Activated CD4-positive, alpha-beta T cell treated with anti-CD3 and anti-CD28 coated beads, Interleukin-2, amount 50 U/mL, for 48 hours (primary cell): ENCODE data around the gene VWC2.

Experiments used
- DNase-seq, 2 experiments: peaks; one replicate each; pipeline ENCODE4 v3.0.0-alpha.2; 2020

The VWC2 gene

DNA sequence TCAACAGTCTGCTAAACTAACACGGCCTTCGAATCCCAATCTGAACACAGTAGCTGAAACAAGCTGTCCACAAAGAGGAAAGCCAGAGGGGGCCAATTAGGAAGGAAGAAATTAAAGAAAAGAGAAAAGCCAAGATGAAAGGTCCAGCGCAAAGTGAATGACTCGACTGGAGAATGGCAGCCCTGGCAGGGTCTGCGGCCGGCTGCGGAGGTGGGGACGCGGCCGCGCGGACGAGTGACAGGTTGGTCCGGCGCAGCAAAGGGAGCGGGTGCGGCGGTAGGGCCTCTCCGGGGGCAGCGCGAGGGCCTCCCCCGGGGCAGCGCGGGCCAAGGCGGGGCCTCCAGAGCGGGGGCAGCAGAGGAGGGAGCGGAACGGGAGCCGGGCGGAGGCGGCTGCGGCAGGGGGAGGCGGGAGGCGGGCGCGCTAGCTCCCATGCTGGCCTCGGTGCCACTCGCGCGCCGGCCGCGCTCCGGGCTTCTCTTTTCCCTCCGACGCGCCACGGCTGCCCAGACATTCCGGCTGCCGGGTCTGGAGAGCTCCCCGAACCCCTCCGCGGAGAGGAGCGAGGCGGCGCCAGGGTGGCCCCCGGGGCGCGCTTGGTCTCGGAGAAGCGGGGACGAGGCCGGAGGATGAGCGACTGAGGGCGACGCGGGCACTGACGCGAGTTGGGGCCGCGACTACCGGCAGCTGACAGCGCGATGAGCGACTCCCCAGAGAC, at the start of gene VWC2:
TSS of gene VWC2 (plus strand) at position 421 of the 718 bp plus-strand sequence. CDS start 1,798 bp downstream, outside the sequence.
- no peak for DNase-seq

DNA sequence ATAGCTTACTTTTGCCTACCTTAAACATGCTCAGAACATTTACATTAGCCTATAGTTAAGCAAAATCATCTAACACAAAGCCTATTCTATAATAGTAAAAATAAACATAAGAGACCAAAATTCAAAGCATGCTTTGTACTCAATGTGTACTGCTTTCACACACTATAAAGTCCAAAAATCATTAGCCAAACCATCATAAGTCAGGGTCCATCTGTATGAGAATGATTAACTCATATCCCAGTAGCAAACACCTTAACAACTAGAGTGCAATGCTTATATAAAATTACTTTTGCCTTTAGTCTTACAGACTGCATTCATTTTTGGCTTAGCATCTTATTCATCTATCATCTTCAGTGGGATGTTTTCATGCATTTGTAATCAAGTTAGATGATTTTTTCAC, 49.4 kb upstream of the VWC2 start:
- DNase-seq: no peak

DNA sequence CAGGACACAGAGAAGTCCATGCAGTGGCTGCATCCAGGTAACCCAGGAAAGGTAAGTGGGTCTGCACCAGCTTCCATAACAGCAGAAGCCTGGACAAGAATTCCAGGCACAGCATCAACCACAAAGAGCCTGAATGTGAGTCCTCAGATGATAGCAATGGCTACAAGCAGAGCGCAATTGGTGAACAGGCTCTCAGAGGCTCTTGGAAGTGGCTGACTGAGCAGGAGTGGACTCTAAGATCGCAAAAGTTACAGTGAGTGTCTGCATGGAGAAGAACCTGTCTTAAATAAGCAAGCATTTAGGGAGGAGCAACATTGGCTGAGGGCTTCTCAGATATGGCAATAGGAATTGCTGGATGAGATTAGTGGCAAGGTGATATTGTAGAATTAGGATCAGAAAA, 41.6 kb upstream of the VWC2 start:
- DNase-seq: no peak

DNA sequence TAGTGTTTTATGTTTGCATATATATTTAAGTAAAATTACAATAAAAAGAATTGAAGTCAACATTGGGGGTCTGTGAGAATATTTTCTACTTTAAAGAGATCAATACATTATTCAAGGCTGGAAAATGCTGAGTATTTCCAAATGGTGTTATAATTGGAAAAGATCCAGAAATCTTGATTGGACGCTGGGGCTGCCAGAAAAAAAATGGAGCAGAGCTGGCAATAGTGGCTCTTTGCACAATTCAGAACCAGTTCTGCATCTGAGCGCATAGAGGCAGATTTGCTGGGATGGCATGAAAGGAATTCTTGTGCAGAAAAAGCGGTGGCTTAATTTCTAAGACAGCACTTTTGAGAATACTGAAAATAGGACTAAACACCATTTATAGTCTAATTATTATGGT, 10.8 kb upstream of the VWC2 start:
- DNase-seq: no peak

DNA sequence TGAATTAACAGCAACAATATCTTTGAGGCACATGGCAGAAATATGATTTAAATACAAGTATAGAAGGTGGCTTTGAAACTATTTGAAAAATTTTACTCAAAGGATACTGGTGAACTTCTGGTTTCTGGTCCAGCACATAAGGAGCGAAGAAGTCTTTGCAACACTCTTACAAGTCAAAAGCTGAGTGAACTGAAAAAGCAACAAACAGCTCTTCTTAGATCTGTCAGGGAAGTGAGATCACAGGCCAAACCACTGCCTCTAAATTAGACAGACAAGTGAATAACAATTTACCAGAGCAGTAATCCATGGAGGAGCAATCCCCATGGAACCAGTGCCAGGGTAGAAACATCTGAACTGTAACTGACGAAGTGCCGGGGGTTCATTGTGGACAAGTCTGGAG, 9.6 kb upstream of the VWC2 start:
- DNase-seq: no peak

DNA sequence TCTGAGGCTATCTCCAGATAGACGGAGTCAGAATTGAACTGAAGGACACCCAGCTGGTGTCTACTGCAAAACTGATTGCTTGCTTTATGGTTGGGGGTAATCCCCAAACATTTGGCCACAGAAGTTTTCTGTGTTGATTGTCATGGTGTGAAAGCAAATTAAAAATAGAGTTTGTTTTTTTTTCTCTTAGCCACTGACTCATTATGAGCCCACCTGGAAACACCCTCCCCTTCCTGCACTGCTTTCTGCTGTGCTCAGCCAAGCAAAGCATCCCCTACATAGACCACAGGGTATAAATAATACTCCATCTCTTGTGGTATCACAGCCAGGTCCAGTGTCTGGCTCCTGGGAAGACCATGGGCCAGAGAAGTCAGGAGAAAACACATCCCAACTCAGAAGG, 6.5 kb upstream of the VWC2 start:
- no peak for DNase-seq

DNA sequence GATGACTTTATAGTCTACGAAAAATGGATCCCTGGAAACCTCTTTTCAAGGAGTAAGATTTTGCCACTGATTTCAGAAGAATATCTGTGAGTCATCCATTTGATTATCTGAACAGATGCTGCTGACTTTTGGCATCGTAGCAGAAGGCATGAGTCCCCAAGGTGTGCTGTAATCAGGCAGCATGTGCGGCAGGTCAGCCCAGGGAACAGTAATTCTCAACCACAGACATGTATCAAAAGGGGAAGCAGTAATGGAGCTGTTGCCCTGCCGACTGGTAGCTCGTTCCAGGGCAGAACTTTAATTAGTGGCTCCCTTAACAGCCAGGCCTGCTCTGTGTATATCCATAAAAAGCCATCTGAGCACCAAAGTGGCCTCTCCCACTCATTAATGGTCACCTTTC, 5.7 kb upstream of the VWC2 start:
- no peak for DNase-seq

DNA sequence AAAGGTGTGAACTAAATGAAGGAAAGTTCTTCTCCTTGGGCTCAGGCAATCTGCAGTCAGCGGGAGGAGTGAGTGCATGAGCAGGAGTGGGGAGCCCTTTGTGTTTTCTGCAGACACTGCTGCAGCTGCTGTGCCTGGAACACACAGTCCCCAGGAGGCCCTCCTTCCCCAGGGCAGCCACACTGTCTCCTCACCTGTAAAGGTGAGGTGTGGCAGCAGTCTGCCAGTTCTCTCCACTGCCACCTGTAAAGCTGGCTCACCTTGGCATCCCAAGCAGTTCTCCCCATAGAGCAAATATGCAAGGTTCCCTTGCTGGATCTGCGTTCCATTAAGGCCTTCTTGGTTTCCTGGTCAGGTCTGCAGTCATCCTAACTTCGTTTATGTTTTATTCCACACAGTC, 5.2 kb upstream of the VWC2 start:
- no peak for DNase-seq

DNA sequence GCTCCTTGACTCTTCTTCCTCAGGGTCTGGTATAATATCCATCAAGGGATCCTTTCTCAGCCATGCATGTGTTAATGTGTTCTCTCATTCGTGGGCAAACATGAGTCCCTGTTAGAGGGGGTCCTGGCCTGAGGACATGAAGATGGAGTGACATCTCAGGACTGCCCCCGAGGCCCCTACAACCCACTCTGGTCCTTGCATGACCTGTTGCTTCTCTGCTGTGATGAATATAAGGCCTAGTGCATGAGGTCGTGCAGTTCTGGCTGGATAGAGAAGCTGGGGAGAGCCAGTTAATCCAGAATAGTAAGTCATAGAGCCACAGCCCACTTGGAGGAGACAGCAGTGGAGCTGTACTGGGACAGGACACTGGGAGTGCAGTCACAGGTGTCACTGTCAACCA, 4.6 kb upstream of the VWC2 start:
- DNase-seq: no peak

DNA sequence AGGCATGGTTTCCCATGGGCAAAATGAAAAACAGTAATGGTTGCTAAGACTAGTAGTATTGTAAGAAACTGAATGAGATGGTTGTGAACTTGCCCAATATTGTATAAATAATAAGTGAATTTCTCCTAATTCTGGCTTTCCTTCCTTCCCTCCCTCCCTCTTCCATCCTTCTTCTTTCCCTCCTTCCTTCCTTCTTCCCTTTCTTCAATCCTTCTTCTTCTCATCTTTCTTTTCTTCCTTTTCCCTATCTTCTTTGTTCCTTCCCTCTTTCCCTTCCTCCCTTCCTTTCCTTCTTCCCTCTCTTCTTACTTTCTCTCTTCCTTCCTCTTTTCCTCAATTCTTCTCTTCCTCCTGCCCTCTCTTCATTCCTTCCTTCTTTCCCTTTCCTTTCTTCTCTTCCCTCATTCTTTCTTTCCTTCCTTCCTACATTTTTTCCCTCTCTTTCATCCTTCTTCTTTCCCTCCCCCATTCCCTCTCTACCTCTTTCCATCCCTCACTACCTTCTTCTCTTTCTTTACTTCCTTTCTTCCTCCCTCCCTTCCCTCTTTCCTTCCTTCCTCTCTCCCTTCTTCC, 4.1 kb upstream of the VWC2 start:
- no peak for DNase-seq

DNA sequence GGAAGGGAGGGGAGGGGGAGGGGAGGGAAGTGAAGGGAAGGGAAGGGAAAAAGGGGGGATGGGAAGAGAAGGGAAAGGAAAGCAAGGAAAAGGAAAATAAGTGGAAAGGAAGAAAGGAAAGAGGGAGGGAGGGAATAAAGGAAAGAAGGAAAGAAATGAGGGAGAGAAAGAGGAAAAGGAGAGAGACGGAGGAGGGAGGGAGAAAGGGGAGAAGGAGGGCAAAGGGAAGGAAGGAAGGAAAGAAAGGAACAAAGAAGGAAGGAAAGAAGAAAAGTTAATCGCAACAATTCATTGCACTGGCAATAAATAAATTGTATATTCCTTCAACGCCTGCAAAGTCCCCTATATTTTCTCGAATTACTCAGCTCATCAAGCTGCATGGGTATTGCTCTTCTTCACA, 2.6 kb upstream of the VWC2 start:
- no peak for DNase-seq

DNA sequence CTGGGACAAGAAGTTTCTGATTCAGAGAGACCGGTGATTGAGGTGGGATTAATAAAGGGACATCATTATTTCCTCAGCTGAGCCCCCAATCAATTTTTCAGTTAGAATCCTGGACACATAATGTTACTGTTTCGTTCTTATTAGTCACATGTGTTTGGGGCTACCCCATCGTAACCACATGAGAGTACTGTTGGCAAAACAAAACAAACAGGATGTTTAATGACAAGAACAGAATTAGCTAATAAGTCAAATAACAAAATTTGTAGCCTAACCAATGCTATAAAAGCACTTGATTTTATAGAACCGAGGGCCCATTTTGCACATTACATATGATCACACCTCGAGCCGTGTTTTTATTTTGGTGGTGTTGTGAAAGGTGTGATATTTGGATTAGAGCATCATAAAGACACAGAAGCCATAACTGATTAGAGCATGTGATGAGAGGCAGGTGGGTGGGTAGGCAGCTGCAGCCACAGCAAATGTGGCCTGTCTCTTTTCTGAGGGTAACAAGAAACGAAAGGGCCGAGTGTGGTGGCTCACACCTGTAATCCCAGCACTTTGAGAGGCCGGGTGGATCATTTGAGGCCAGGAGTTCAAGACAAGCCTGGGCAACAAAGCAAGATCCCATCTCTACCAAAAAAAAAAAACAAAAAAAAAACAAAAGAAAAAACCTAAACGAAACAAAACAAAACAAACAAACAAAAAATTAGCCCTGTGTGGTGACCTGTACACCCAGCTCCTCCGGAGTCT, 1.8 kb upstream of the VWC2 start:
- no peak for DNase-seq

DNA sequence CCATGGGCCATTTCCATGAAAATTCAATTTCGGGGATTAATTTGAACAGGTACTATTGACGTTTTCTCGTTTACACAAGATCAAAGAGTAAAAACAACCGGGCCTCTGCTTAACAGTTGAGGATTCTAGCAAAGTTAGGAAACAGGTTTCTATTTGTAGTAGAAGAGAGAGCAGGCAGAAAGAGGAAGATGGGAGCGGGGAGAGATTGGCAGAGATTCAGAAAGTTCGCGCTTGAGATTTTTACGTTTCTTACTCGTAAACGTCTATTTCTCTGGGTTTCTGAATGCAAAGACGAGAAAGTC, 571 bp upstream of the VWC2 start:
- no peak for DNase-seq

DNA sequence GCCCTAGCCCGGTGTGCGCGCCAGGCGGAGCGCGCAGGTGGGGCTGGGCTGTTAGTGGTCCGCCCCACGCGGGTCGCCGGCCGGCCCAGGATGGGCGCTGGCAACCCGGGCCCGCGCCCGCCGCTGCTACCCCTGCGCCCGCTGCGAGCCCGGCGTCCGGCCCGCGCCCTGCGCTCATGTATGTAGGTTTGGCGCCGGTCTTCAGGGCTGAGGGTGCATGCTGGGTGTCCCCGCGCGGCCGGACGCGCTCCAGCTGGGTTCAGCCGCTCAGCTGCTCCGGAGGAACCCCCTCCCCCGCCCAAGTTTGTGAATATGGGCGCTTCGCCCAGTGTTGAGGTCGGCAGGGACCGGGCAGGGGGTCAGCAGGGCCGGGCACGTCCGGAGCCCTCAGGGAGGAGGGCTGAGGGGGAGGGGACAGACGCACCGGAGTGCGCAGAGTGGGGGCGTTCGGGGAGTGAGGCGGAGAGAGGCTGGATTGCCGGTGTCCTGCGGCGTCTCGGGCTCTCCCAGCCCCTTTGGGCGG, 559 bp downstream of the VWC2 start:
- DNase-seq: no peak

DNA sequence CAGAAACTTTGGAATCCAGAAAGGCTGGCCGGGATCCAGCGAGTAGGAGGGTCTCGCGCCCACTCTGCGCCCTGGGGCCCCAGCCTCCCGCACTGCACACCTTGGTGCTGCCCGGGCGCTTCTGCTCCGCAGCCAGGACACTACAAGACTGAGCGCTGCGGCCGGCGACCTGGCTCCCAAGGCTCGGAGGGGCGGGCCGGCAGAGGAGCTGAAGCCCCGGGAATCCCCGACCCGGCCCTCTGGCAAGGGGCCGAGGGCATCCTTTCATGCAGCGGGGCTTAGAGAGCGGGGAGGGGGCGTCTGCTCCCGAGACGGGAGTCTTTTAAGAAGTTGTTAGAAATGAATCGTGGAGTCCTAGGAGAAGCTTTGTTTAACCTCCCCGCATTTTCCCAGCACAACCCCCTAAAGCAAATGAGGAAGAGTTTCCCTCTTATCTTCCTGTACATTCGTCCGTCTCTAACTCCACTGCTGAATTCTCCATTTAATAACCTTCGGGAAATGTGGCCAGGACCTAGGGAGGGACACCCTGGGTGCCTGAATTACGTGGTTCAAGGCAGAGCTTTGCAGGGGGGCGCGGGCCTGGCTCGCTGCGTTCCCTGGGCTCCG, 1.1 kb downstream of the VWC2 start:
- DNase-seq: no peak

DNA sequence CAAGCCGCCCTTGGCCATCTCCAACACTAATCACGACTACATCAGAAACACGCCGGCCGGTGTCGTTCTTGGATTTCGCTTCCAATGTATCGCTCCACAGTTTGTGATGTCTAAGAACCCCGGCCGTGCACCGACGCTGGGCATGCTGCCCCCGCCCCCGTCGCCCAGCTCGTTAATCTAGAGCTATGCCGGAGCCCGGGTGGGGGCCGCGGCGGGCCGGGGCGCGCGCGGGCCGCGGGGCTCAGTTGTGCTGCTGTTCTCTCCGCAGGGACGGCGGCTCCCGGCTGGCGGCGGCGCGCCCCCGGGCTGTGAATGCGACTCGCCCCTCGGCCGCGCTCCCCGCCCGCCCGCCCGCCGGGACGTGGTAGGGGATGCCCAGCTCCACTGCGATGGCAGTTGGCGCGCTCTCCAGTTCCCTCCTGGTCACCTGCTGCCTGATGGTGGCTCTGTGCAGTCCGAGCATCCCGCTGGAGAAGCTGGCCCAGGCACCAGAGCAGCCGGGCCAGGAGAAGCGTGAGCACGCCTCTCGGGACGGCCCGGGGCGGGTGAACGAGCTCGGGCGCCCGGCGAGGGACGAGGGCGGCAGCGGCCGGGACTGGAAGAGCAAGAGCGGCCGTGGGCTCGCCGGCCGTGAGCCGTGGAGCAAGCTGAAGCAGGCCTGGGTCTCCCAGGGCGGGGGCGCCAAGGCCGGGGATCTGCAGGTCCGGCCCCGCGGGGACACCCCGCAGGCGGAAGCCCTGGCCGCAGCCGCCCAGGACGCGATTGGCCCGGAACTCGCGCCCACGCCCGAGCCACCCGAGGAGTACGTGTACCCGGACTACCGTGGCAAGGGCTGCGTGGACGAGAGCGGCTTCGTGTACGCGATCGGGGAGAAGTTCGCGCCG, 1.9 kb downstream of the VWC2 start:
- no peak for DNase-seq

DNA sequence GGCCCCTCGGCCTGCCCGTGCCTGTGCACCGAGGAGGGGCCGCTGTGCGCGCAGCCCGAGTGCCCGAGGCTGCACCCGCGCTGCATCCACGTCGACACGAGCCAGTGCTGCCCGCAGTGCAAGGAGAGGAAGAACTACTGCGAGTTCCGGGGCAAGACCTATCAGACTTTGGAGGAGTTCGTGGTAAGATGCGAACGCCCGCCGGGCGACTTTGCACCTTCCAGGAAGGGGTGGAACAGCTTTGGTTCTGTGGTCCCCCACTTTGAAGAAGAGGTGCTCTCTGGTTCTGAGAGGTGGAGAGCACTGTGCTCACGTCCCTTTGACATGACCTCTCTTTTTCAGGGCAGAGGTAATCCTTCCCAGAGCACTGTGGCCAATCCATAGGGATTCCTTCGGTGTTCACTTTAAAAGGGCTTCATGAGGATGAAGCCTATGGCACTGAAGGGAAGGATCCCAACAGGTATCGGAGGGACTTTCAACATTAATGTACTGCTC, 2.6 kb downstream of the VWC2 start:
- no peak for DNase-seq

DNA sequence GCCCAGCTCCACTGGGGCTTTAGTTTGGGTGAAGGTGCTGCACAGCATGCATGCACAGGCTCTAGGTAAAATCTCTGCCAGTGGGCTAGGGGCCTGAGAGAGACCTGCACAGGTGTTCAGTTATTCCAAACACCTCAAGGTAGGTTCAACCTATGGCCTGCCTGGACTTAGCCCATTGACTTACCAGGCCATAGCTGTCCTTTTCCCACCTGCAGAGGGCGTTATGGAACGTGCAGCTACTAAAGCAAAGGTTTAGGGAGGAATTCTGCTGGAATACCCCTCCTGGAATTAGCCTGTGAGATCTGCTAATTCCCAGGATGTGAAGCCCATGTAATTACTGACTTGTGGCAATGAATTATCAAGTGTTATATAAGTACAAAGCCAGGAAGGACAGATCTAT, 3.6 kb downstream of the VWC2 start:
- no peak for DNase-seq

DNA sequence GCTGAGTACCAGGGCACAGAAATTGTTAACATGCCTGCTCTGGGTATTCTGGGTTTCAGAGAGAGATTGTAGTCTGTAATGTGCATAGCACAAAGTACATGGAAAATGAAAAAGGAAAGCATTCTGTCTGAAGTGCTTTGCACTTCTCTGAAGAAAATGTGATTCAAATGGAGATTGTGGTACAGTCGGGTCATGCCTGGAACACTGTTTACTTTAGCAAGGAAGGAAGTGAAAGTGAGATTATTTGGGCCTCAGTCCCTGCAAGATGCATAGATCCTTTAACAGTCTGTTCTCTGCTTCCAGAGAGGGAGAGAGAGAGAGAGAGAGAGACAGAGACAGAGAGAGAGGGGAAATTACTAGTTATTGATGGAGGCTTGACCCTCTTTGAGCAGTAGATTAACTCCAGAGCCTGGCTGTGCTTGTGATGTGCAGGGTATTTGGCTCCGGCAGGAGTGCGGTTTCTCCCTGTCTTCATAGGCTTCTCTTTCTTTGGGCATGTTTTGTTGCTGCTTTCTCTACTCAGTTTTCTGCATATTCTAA, 5.4 kb downstream of the VWC2 start:
- no peak for DNase-seq

DNA sequence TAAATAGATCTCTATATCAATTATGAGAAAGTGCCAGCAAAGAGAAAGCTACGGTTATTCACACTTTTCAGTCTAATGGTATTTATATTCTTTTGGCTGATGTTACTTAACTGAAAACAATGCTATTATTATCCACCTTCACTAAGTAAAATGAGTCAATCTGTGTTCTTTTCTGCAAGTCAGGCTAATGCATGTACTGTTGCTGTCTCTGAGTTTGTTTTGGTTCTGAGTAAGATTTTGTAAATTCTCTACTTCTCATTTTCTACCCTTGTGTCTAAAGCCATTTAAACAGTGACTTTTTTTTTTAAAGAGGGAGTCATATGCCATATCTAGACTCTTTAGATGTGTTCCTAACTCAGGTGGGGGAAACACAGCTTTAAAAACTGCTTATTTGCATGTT, 7.5 kb downstream of the VWC2 start:
- DNase-seq: no peak

DNA sequence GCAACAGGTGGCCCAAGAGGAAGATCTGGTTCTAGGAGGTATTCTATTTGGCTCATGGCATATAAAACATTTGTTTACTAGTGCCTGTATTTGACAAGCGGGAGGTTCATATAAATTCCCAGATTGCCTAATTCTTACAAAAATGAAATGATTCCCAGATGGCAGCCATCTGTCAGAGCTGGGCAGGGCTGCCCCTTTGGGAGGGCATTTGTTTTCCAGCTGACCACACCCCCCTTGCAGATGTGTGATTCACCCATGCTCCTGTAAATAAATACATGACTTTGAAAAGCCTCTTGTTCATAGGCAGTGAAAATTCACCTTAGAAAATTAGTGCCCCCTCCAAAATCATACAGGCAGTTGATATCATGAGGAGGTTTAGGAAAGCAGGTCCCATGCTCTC, 8.6 kb downstream of the VWC2 start:
- DNase-seq: no peak

DNA sequence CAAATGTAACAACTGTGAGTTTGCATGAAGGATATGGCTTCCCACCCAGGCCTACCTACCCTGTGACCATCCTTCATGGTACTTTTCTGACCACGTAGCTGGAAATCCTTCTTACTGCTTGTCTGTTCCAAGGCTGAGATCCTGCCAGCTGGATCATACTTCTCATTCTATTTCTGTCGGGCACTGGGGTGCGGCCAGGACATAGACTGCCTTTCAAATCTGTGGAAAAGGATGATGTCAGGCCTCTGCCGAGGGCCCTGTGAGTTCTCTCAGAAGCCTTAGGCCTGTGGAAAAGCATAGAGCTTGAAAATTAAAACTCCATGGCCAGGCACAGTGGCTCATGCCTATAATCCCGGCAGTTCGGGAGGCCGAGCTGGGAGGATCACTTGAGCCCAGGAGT, 10.0 kb downstream of the VWC2 start:
- DNase-seq: no peak
